Gastrocnemius medialis (tissue), 4 donors: Measurements from ENCODE around the gene COMTD1.

ENCODE experiments used
- POLR2A ChIP-seq, 2 donors: fragments of 450-650 bp; IDR thresholded peaks; one replicate each; pipeline ENCODE4 v1.6.1; 2017; ENCODE audit warnings: antibody characterized with exemption in 2 of 2, mild to moderate bottlenecking in 2 of 2, moderate library complexity in 2 of 2
- TF ChIP-seq, protein P1 (sequence below), 5 experiments: fragments of 450-650 bp in 3 of 5; fragments of 200-600 bp in 2 of 5; sonication (generic) in 2 of 5; IDR thresholded peaks in 4 of 5; conservative IDR thresholded peaks in 1 of 5; 1 replicate in 4 of 5; 2 replicates in 1 of 5; pipeline ENCODE4 v1.5.1; 2016 to 2019; ENCODE audit warnings: antibody characterized with exemption in 5 of 5, mild to moderate bottlenecking in 3 of 5, moderate library complexity in 3 of 5

DNA sequence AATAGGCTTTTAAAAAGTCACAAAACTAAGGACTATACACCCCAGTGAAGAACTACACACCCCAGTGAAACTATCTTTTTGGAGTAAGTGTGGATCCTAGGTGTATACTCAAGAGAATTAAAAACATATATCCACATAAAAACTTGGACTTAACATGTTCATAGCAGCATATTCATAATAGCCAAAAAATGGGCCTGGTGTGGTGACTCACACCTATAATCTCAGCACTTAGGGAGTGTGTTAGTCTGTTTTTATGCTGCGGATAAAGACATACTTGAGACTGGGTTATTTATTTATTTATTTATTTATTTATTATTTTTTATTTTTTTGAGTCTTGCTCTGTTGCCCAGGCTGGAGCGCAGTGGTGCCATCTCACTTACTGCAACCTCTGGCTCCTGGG is 19.0 kb upstream of the COMTD1 start:
- TF ChIP-seq, protein P1, sequence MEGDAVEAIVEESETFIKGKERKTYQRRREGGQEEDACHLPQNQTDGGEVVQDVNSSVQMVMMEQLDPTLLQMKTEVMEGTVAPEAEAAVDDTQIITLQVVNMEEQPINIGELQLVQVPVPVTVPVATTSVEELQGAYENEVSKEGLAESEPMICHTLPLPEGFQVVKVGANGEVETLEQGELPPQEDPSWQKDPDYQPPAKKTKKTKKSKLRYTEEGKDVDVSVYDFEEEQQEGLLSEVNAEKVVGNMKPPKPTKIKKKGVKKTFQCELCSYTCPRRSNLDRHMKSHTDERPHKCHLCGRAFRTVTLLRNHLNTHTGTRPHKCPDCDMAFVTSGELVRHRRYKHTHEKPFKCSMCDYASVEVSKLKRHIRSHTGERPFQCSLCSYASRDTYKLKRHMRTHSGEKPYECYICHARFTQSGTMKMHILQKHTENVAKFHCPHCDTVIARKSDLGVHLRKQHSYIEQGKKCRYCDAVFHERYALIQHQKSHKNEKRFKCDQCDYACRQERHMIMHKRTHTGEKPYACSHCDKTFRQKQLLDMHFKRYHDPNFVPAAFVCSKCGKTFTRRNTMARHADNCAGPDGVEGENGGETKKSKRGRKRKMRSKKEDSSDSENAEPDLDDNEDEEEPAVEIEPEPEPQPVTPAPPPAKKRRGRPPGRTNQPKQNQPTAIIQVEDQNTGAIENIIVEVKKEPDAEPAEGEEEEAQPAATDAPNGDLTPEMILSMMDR (IDR thresholded peaks at IDR 0.05 in 4 of 5, conservative IDR thresholded peaks at IDR 0.05 in 1 of 5) = no peak
- no peak for TF ChIP-seq POLR2A (IDR thresholded peaks at IDR 0.05)
